OCI-LY7 (cell line): ENCODE results near the gene GET3. TPM values are rescaled to one million over a fixed set of nuclear protein-coding genes. Genes with fewer than 3 reads are reported as not detected.

ENCODE experiments used
- BruUV-seq: library from RNA; stranded (reverse); fragments of 400-500 nt; replicated peaks from 2 replicates; lab custom pipeline; 2021; lab: Mats Ljungman, UMichigan
- CTCF ChIA-PET: fragments of 300-600 bp; sonication (Branson Sonifier 250); formaldehyde crosslinking; loops from one replicate; lab custom pipeline; 2022; ENCODE audit warnings: antibody characterized with exemption; ENCODE audit not compliant: unreplicated experiment; lab: Charles Lee
- POLR2A ChIA-PET: fragments of 300-600 bp; sonication (Branson Sonifier 250); formaldehyde crosslinking; loops from one replicate; lab custom pipeline; 2022; ENCODE audit warnings: antibody characterized with exemption; lab: Charles Lee
- DNase-seq: peaks from one replicate; pipeline ENCODE4 v3.0.0-alpha.2; 2015; ENCODE audit warnings: low spot score
- H2AFZ ChIP-seq: fragments of 200-600 bp; sonication (generic), shearing (Covaris generic); 2 replicates; pipeline ENCODE4 v1.6.1; 2014; ENCODE audit warnings: mild to moderate bottlenecking, antibody characterized with exemption, low read length, moderate library complexity
- H3K27ac ChIP-seq: fragments of 200-600 bp; sonication (generic); 2 replicates; pipeline ENCODE4 v1.5.1; 2014; ENCODE audit warnings: mixed run types, low read depth, mild to moderate bottlenecking, moderate library complexity, low read length, inconsistent platforms; ENCODE audit not compliant: poor library complexity, severe bottlenecking
- H3K36me3 ChIP-seq: fragments of 200-600 bp; sonication (generic); 2 replicates; pipeline ENCODE4 v1.6.1; 2014; ENCODE audit warnings: mild to moderate bottlenecking, antibody characterized with exemption, low read length, moderate library complexity, mixed read lengths; ENCODE audit not compliant: insufficient read depth
- H3K4me1 ChIP-seq: fragments of 200-600 bp; sonication (generic); 2 replicates; pipeline ENCODE4 v1.5.1; 2014; ENCODE audit warnings: mild to moderate bottlenecking, low read length; ENCODE audit not compliant: insufficient read depth, poor library complexity, severe bottlenecking
- H3K4me2 ChIP-seq: fragments of 200-600 bp; sonication (generic); 2 replicates; pipeline ENCODE4 v1.6.1; 2014; ENCODE audit warnings: mild to moderate bottlenecking, low read length
- H3K4me3 ChIP-seq: fragments of 200-600 bp; sonication (generic); 2 replicates; pipeline ENCODE4 v1.5.1; 2014; ENCODE audit warnings: mild to moderate bottlenecking, low read depth, low read length; ENCODE audit not compliant: poor library complexity, severe bottlenecking
- H3K79me2 ChIP-seq: fragments of 200-600 bp; sonication (generic); 2 replicates; pipeline ENCODE4 v1.6.1; 2016; ENCODE audit warnings: low read depth, mild to moderate bottlenecking, low read length, moderate library complexity, mixed read lengths; ENCODE audit not compliant: insufficient read depth
- H3K9me2 ChIP-seq: fragments of 200-600 bp; sonication (generic); 2 replicates; pipeline ENCODE4 v1.6.1; 2016; ENCODE audit warnings: mild to moderate bottlenecking, low read length, mixed read lengths; ENCODE audit not compliant: insufficient read depth
- H3K9me3 ChIP-seq: fragments of 200-600 bp; sonication (generic); 2 replicates; pipeline ENCODE4 v1.6.1; 2014; ENCODE audit warnings: mild to moderate bottlenecking, mixed run types, low read length, mixed read lengths
- H4K20me1 ChIP-seq: fragments of 200-600 bp; sonication (generic); 2 replicates; pipeline ENCODE4 v1.6.1; 2014; ENCODE audit warnings: mild to moderate bottlenecking, antibody characterized with exemption, low read length, moderate library complexity, mixed read lengths; ENCODE audit not compliant: insufficient read depth
- EZH2phosphoT487 ChIP-seq: fragments of 200-600 bp; sonication (generic); IDR thresholded peaks from 2 replicates; pipeline ENCODE4 v1.6.1; 2018; ENCODE audit warnings: low read depth, borderline replicate concordance, mild to moderate bottlenecking, mixed run types, antibody characterized with exemption, low read length, moderate library complexity, mixed read lengths
- intact Hi-C: fragments of 100-400 bp; cut with micrococcal nuclease; formaldehyde crosslinking; loops from one replicate; pipeline ENCODE4 v1.10.0; 2022; ENCODE audit not compliant: unreplicated experiment
- total RNA-seq, 2 experiments: library from RNA; depleted of rRNA in 1 of 2; stranded (reverse); fragments of >200 nt in 1 of 2; shearing (Covaris generic) in 1 of 2; gene quantifications; 2 replicates each; pipeline ENCODE4 v1.2.3, GENCODE V29; 2014 to 2022
- TF ChIP-seq, protein P1 (sequence below): fragments of 200-600 bp; sonication (generic); conservative IDR thresholded peaks from 2 replicates; pipeline ENCODE4 v1.5.1; 2014; ENCODE audit warnings: mild to moderate bottlenecking, antibody characterized with exemption, low read length, moderate library complexity, mixed read lengths

Gene GET3
- total RNA-seq, 2 experiments from 2014 or later: 34.3 to 40.5 TPM

DNA sequence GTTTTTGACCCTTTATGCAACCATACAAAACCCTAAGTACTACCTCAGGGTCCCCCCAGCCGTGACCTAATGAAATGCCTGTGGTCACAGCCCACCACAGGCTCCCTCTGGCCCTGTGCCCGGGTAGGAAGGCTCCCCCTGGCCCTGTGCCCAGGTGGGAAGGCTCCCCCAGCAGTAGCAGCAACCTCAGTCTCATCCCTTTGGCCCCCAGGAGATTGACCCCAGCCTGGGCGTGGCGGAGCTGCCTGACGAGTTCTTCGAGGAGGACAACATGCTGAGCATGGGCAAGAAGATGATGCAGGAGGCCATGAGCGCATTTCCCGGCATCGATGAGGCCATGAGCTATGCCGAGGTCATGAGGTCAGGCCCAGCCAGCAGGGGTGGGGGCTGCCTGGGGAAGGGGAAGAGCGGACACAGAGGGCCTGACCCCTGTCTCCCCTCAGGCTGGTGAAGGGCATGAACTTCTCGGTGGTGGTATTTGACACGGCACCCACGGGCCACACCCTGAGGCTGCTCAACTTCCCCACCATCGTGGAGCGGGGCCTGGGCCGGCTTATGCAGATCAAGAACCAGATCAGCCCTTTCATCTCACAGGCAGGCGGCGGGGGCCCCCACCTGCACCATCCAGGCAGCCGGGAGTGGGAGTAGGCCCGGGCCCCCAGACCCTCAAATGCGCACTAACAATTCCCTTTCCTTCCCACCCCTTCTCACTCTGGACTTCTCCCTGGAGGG lies 8.0 kb downstream of the GET3 start:
- Histone ChIP-seq H2AFZ (no peak overlapping the region), H3K36me3 (peaks cover 54% of the 10 kb centered on the region), H3K4me1 (no peaks in the 10 kb centered on the region), H4K20me1 (no peaks in the 10 kb centered on the region), H3K9me2 (no peaks in the 10 kb centered on the region), H3K4me3 (no peak overlapping the region), H3K9me3 (peaks cover 11% of the 10 kb centered on the region; the same call in 1 of the 2 replicates), H3K79me2 (no peaks in the 10 kb centered on the region), H3K27ac (no peak overlapping the region), H3K4me2 (no peak overlapping the region)
- POLR2A ChIA-PET: no interaction called here
- CTCF ChIA-PET: no interaction called here
- DNase-seq: no peak
- intact Hi-C loops: no loop called here
- no TSS peak for BruUV-seq
- TF ChIP-seq, protein P1, sequence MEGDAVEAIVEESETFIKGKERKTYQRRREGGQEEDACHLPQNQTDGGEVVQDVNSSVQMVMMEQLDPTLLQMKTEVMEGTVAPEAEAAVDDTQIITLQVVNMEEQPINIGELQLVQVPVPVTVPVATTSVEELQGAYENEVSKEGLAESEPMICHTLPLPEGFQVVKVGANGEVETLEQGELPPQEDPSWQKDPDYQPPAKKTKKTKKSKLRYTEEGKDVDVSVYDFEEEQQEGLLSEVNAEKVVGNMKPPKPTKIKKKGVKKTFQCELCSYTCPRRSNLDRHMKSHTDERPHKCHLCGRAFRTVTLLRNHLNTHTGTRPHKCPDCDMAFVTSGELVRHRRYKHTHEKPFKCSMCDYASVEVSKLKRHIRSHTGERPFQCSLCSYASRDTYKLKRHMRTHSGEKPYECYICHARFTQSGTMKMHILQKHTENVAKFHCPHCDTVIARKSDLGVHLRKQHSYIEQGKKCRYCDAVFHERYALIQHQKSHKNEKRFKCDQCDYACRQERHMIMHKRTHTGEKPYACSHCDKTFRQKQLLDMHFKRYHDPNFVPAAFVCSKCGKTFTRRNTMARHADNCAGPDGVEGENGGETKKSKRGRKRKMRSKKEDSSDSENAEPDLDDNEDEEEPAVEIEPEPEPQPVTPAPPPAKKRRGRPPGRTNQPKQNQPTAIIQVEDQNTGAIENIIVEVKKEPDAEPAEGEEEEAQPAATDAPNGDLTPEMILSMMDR: no peak
- no peak for TF ChIP-seq EZH2phosphoT487

DNA sequence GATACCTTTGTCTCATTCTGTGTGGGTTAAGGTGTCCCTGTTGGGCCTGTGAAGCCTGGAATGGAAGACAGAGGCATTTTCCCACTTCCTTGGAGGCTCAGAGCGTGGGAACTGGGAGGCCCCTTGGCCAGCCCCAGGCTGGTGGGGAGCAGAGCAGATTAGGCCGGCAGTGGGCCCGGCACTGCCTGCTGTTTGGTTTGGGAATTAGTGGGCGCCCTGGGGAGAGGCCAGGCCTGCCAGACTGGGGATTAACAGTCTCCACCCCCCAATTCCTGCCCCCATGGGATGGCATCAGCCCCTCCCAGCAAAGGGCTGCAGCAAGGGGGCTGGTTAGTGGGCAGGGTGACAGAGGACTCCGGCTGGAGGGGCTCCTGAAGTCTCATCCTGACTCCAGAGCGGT lies 11.2 kb downstream of the GET3 start:
- no peak for DNase-seq
- intact Hi-C loops: no loop called here
- Histone ChIP-seq H4K20me1 (no peaks in the 10 kb centered on the region), H3K4me3 (no peak overlapping the region), H3K9me3 (peaks cover 11% of the 10 kb centered on the region; the same call in 1 of the 2 replicates), H3K79me2 (no peaks in the 10 kb centered on the region), H2AFZ (no peak overlapping the region), H3K4me2 (no peak overlapping the region), H3K36me3 (peaks cover 46% of the 10 kb centered on the region), H3K9me2 (no peaks in the 10 kb centered on the region), H3K4me1 (no peaks in the 10 kb centered on the region), H3K27ac (no peak overlapping the region)
- BruUV-seq: no TSS peak
- POLR2A ChIA-PET: interaction anchor here (0.6 kb wide), 1 partner anchor 352 kb away, joined by 5 read pairs; no protein-coding TSS in a partner anchor
- CTCF ChIA-PET: no interaction called here
- TF ChIP-seq, protein P1: no peak
- no peak for TF ChIP-seq EZH2phosphoT487

DNA sequence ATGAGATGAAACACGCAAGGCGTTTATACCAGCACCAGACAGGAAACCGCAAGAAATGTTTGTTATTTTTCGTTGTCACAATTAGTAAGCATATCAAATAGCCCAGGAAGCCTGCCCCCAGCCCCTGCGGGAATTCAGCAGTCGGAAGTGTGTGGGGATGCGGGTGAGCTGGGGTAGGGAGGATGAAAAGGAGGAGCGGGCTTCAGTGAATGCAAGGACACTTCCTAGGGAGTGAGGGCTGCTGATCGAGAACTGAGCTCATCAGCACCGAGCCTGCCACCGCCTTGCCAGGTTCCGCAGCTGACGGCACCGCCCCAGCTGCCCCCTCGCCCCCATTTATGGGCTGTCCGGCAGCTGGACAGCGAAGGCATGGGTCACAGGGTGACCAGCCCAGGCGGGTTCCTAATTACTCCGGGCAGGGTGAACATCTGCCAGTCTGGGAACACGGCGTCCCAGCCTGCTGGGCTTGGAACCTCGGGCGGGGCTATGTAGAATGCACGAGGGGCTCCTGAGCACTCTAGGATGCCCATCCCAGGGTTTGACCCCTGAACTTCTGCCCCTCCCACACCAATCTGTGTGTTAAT lies 12.7 kb downstream of the GET3 start:
- Histone ChIP-seq H2AFZ (no peak overlapping the region), H3K4me1 (no peaks in the 10 kb centered on the region), H3K4me3 (no peak overlapping the region), H3K36me3 (peaks cover 38% of the 10 kb centered on the region), H3K4me2 (no peak overlapping the region), H4K20me1 (no peaks in the 10 kb centered on the region), H3K27ac (no peak overlapping the region), H3K79me2 (no peaks in the 10 kb centered on the region), H3K9me3 (peaks cover 11% of the 10 kb centered on the region; the same call in 1 of the 2 replicates), H3K9me2 (no peaks in the 10 kb centered on the region)
- no peak for DNase-seq
- BruUV-seq: no TSS peak
- CTCF ChIA-PET: no interaction called here
- intact Hi-C loops: no loop called here
- no peak for TF ChIP-seq EZH2phosphoT487
- TF ChIP-seq, protein P1: no peak
- POLR2A ChIA-PET: no interaction called here
